ENCODE results near the gene RAB27B. TPM values are rescaled to one million over a fixed set of nuclear protein-coding genes. Genes with fewer than 3 reads are reported as not detected.

RAB27B gene
- total and polyA plus RNA-seq, 2 of the 8 experiments (the other 6 are each of a cell fraction or from before 2014, with no cell fraction given): 0.05 to 0.60 TPM

DNA sequence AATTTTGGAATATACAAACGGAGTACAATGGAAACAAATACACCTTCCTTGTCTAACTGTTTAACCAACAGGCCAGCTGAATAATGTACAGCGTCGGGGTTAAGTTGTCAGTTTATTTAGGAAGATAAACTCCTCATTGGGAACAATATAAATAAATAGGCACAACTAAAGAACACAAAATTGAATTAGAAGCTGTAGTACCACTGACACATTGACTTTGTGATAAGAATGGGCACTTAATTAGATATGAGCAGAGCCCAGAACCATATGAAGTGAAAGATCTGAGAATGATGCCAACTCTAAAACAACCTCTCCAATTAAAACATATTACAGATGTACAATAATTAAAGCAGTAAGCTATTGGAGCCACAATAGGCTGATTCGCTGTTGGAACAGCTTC, 86.5 kb downstream of the RAB27B start:
- Histone ChIP-seq H3K9ac (replicated peaks in 1 of 4; ENCODE audit: extremely low read depth in 1 of 4, low read depth in 3 of 4, low read length in 3 of 4) (no peak overlapping the region), H3K4me3 (ENCODE audit: extremely low read depth in 1 of 4, insufficient read depth in 2 of 4, low read depth in 3 of 4, low read length in 4 of 4) (no peak overlapping the region), H3K36me3 (ENCODE audit: control insufficient read depth in 2 of 4, insufficient read depth in 4 of 4, low read length in 3 of 4) (no peaks in the 10 kb centered on the region), H4K91ac (replicated peaks; ENCODE audit: insufficient read length, low read length) (no peak overlapping the region), H2BK120ac (replicated peaks; ENCODE audit: low read depth, low read length) (no peak overlapping the region), H3K27me3 (replicated peaks in 1 of 4; ENCODE audit: control insufficient read depth in 3 of 4, extremely low read depth in 1 of 4, insufficient read depth in 3 of 4, low read length in 3 of 4) (no peaks in the 10 kb centered on the region), H3K18ac (ENCODE audit: extremely low read depth, low read length) (no peak overlapping the region), H3K9me3 (ENCODE audit: insufficient read depth in 2 of 2, low read depth in 1 of 2, low read length in 1 of 2) (no peaks in the 10 kb centered on the region), H2AFZ (ENCODE audit: low read length) (no peak overlapping the region), H3K4me1 (replicated peaks in 1 of 4; ENCODE audit: control insufficient read depth in 3 of 4, insufficient read depth in 4 of 4, low read length in 3 of 4) (no peaks in the 10 kb centered on the region), H3K27ac (ENCODE audit: low read depth, low read length) (no peak overlapping the region), H3K4me2 (ENCODE audit: insufficient read depth in 1 of 2, low read depth in 2 of 2, low read length in 2 of 2) (no peak overlapping the region), H2BK20ac (ENCODE audit: low read length) (no peak overlapping the region), H2BK12ac (ENCODE audit: low read depth, low read length) (no peak overlapping the region), H3K79me2 (ENCODE audit: control insufficient read depth in 1 of 2, insufficient read depth in 2 of 2, low read length in 2 of 2) (no peaks in the 10 kb centered on the region), H3K56ac (replicated peaks; ENCODE audit: insufficient read length, low read depth, low read length) (no peak overlapping the region), H3K79me1 (ENCODE audit: low read depth, low read length) (no peaks in the 10 kb centered on the region), H4K8ac (ENCODE audit: extremely low read depth, insufficient read depth, low read length) (no peak overlapping the region), H4K5ac (ENCODE audit: insufficient read length, low read depth, low read length) (no peak overlapping the region), H3K23ac (ENCODE audit: insufficient read length) (no peak overlapping the region), H3K14ac (ENCODE audit: insufficient read length) (no peak overlapping the region), H4K20me1 (replicated peaks in 1 of 2; ENCODE audit: control insufficient read depth in 1 of 2, insufficient read depth in 2 of 2, low read length in 2 of 2) (no peaks in the 10 kb centered on the region), H3K23me2 (ENCODE audit: low read depth, low read length) (no peaks in the 10 kb centered on the region), H3K4ac (replicated peaks; ENCODE audit: insufficient read length, low read depth, low read length) (no peak overlapping the region), H2BK15ac (ENCODE audit: low read length) (no peak overlapping the region), H2BK5ac (ENCODE audit: low read depth, low read length) (no peak overlapping the region), H2AK5ac (ENCODE audit: low read depth, low read length) (no peak overlapping the region)
- DNase-seq (ENCODE audit: low read depth in 1 of 2, low spot score in 2 of 2) (no peak), FAIRE-seq (no peak)
- ChIA-PET CTCF (ENCODE audit: partially characterized antibody) (interaction anchor here (1.1 kb wide), 1 partner anchor 34 kb away, joined by 3 read pairs; no protein-coding TSS in a partner anchor), POLR2A (ENCODE audit: partially characterized antibody) (no interaction called here)
- WGBS, 2 experiments (ENCODE audit: extremely low coverage in 1 of 2, insufficient coverage in 1 of 2, insufficient read length in 1 of 2, insufficient replicate concordance in 2 of 2, low coverage in 1 of 2, low lambda C conversion rate in 2 of 2, missing lambda C conversion rate in 1 of 2): 85% methylated on average over 4 of the region's 4 CpGs; no CpG with 5 or more reads in 1 of the 2 experiments
- TF ChIP-seq KDM1A (IDR thresholded peaks at IDR 0.05; ENCODE audit: borderline replicate concordance, low read length) (no peak), MAFK (IDR thresholded peaks at IDR 0.05; ENCODE audit: low read depth, low read length) (no peak), CHD2 (IDR thresholded peaks at IDR 0.05; ENCODE audit: low read length) (no peak), SAP30 (IDR thresholded peaks at IDR 0.05; ENCODE audit: insufficient read depth, insufficient replicate concordance, low read length) (no peak)
- TF ChIP-seq, protein P1, sequence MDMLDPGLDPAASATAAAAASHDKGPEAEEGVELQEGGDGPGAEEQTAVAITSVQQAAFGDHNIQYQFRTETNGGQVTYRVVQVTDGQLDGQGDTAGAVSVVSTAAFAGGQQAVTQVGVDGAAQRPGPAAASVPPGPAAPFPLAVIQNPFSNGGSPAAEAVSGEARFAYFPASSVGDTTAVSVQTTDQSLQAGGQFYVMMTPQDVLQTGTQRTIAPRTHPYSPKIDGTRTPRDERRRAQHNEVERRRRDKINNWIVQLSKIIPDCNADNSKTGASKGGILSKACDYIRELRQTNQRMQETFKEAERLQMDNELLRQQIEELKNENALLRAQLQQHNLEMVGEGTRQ (IDR thresholded peaks at IDR 0.05; ENCODE audit: low read length): no peak
- TF ChIP-seq, protein P2, sequence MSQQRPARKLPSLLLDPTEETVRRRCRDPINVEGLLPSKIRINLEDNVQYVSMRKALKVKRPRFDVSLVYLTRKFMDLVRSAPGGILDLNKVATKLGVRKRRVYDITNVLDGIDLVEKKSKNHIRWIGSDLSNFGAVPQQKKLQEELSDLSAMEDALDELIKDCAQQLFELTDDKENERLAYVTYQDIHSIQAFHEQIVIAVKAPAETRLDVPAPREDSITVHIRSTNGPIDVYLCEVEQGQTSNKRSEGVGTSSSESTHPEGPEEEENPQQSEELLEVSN (IDR thresholded peaks at IDR 0.05): no peak
